ENCODE measurements around the gene AGER. TPM values are rescaled to one million over a fixed set of nuclear protein-coding genes. Genes with fewer than 3 reads are reported as not detected.

AGER gene
- total and polyA plus RNA-seq, 2 experiments from 2014 or later: 3.4 to 4.5 TPM

- no peaks in the 10 kb centered on the region for H3K79me2 ChIP-seq
- TF ChIP-seq EZH2phosphoT487 (IDR thresholded peaks at IDR 0.05; ENCODE audit: low read depth, severe bottlenecking, unreplicated experiment) (no peak), EZH2 (IDR thresholded peaks at IDR 0.05; ENCODE audit: borderline replicate concordance) (no peak), CTCF (IDR thresholded peaks at IDR 0.05; ENCODE audit: poor library complexity) (no peak)
- H3K36me3 ChIP-seq (replicated peaks; ENCODE audit: insufficient read depth, low read depth): no peaks in the 10 kb centered on the region
- peak overlapping the region; percentile 16 for H2AFZ ChIP-seq
- peak overlapping the region; percentile 100 for H3K27ac ChIP-seq
- no peaks in the 10 kb centered on the region for H4K20me1 ChIP-seq (ENCODE audit: insufficient read depth, poor library complexity, severe bottlenecking)
- no peaks in the 10 kb centered on the region for H3K9me3 ChIP-seq (ENCODE audit: low read depth)
- DNase-seq (ENCODE audit: low spot score): peak; percentile 91
- peak overlapping the region; percentile 90 for H3K4me2 ChIP-seq
- peak overlapping the region; percentile 47 for H3K4me3 ChIP-seq
- no peaks in the 10 kb centered on the region for H3K27me3 ChIP-seq
- no peaks in the 10 kb centered on the region for H3K9me2 ChIP-seq (replicated peaks; ENCODE audit: insufficient read depth)
- peaks cover 25% of the 10 kb centered on the region for H3K4me1 ChIP-seq (ENCODE audit: insufficient read depth)
- under 1% methylated on average over 57 of the region's 58 CpGs for WGBS (ENCODE audit: low lambda C conversion rate, missing lambda C conversion rate)
Measured at GRCh38 chr6:32195902-32196681, 12.0 kb upstream of the AGER start.

GRCh38 chr6:32195652-32195901 lies 11.5 kb upstream of the AGER start:
- no peak overlapping the region for H3K4me2 ChIP-seq
- H3K9me2 ChIP-seq (replicated peaks; ENCODE audit: insufficient read depth): no peaks in the 10 kb centered on the region
- H2AFZ ChIP-seq: no peak overlapping the region
- peak; percentile 100 for DNase-seq (ENCODE audit: low spot score)
- 3% methylated on average over 23 of the region's 25 CpGs for WGBS (ENCODE audit: low lambda C conversion rate, missing lambda C conversion rate)
- no peaks in the 10 kb centered on the region for H3K27me3 ChIP-seq
- no peak overlapping the region for H3K4me3 ChIP-seq
- no peaks in the 10 kb centered on the region for H3K9me3 ChIP-seq (ENCODE audit: low read depth)
- H3K79me2 ChIP-seq: peaks cover 3% of the 10 kb centered on the region
- no peaks in the 10 kb centered on the region for H4K20me1 ChIP-seq (ENCODE audit: insufficient read depth, poor library complexity, severe bottlenecking)
- no peaks in the 10 kb centered on the region for H3K36me3 ChIP-seq (replicated peaks; ENCODE audit: insufficient read depth, low read depth)
- peaks cover 30% of the 10 kb centered on the region for H3K4me1 ChIP-seq (ENCODE audit: insufficient read depth)
- H3K27ac ChIP-seq: peak overlapping the region; percentile 100
- peak; percentile 38 for TF ChIP-seq CTCF (IDR thresholded peaks at IDR 0.05; ENCODE audit: poor library complexity)
- TF ChIP-seq EZH2 (IDR thresholded peaks at IDR 0.05; ENCODE audit: borderline replicate concordance): no peak

- Histone ChIP-seq H2AFZ (peak overlapping the region; percentile 4), H3K4me2 (peak overlapping the region; percentile 79), H3K9me3 (ENCODE audit: low read depth) (no peaks in the 10 kb centered on the region), H3K36me3 (replicated peaks; ENCODE audit: insufficient read depth, low read depth) (no peaks in the 10 kb centered on the region), H3K27me3 (no peaks in the 10 kb centered on the region), H3K9me2 (replicated peaks; ENCODE audit: insufficient read depth) (no peaks in the 10 kb centered on the region), H3K4me3 (peak overlapping the region; percentile 8), H3K79me2 (peaks cover 3% of the 10 kb centered on the region), H4K20me1 (ENCODE audit: insufficient read depth, poor library complexity, severe bottlenecking) (no peaks in the 10 kb centered on the region), H3K27ac (peak overlapping the region; percentile 94), H3K4me1 (ENCODE audit: insufficient read depth) (peaks cover 32% of the 10 kb centered on the region)
- no peak for TF ChIP-seq EZH2 (IDR thresholded peaks at IDR 0.05; ENCODE audit: borderline replicate concordance)
- TF ChIP-seq CTCF (IDR thresholded peaks at IDR 0.05; ENCODE audit: poor library complexity): peak; percentile 63
- peak; percentile 75 for DNase-seq (ENCODE audit: low spot score)
- 18% methylated on average over 15 of the region's 15 CpGs for WGBS (ENCODE audit: low lambda C conversion rate, missing lambda C conversion rate)
Measured at GRCh38 chr6:32194825-32195651, 11.0 kb upstream of the AGER start.
